IPS DF 6.9 (cell line): ENCODE results near the gene SPAG16.

Experiments used
- DNase-seq: peaks from one replicate; pipeline ENCODE4 v3.0.0-alpha.2; 2013; ENCODE audit warnings: low read depth, low spot score
- H3K27ac ChIP-seq: one replicate; pipeline ENCODE4 v1.5.1; 2013; ENCODE audit warnings: low read length, control low read depth
- H3K27me3 ChIP-seq: 2 replicates; pipeline ENCODE4 v1.6.1; 2013; ENCODE audit warnings: mild to moderate bottlenecking, low read length; ENCODE audit not compliant: control insufficient read depth, insufficient read depth
- H3K36me3 ChIP-seq: 2 replicates; pipeline ENCODE4 v1.6.1; 2013; ENCODE audit warnings: low read length; ENCODE audit not compliant: control insufficient read depth, insufficient read depth
- H3K4me1 ChIP-seq: 2 replicates; pipeline ENCODE4 v1.6.1; 2013; ENCODE audit warnings: low read length; ENCODE audit not compliant: control insufficient read depth, insufficient read depth
- H3K4me3 ChIP-seq: 2 replicates; pipeline ENCODE4 v1.5.1; 2013; ENCODE audit warnings: mild to moderate bottlenecking, low read length
- H3K9me3 ChIP-seq: 2 replicates; pipeline ENCODE4 v1.6.1; 2013; ENCODE audit warnings: low read length, inconsistent platforms; ENCODE audit not compliant: control insufficient read depth, insufficient read depth
- WGBS: extraction: QIAGEN DNeasy Blood & Tissue Kit; methylation state at CpG from one replicate; pipeline ENCODE4 v1.1.7; 2013; ENCODE audit warnings: mixed read lengths, missing lambda C conversion rate; ENCODE audit not compliant: insufficient read length, insufficient coverage; 5-methylcytosine and 5-hydroxymethylcytosine counted together

The SPAG16 gene

GRCh38 chr2:213429516-213429915, 145.3 kb downstream of the SPAG16 start:
- no peaks in the 10 kb centered on the region for H3K9me3 ChIP-seq
- no peak for DNase-seq
- H3K4me3 ChIP-seq, result no peak overlapping the region

GRCh38 chr2:213443921-213444320, 159.7 kb downstream of the SPAG16 start:
- Histone ChIP-seq H3K9me3 (no peaks in the 10 kb centered on the region), H3K27ac (no peak overlapping the region), H3K27me3 (no peaks in the 10 kb centered on the region), H3K4me1 (no peaks in the 10 kb centered on the region), H3K4me3 (no peak overlapping the region), H3K36me3 (no peaks in the 10 kb centered on the region)
- WGBS, result no CpG with 5 or more reads among the region's 2 CpGs
- DNase-seq, result no peak

More at GRCh38 chr2:213429516-213429915, 145.3 kb downstream of the SPAG16 start:
- no CpG with 5 or more reads among the region's 2 CpGs for WGBS
- Histone ChIP-seq H3K36me3 (no peaks in the 10 kb centered on the region), H3K27me3 (no peaks in the 10 kb centered on the region), H3K4me1 (no peaks in the 10 kb centered on the region), H3K27ac (no peak overlapping the region)

- no peaks in the 10 kb centered on the region for H3K27me3 ChIP-seq
- no peak overlapping the region for H3K27ac ChIP-seq
- DNase-seq, result no peak
- WGBS, result no CpG with 5 or more reads among the region's 12 CpGs
- no peaks in the 10 kb centered on the region for H3K4me1 ChIP-seq
- H3K4me3 ChIP-seq, result no peak overlapping the region
- no peaks in the 10 kb centered on the region for H3K9me3 ChIP-seq
- H3K36me3 ChIP-seq, result no peaks in the 10 kb centered on the region
Observed at GRCh38 chr2:213451542-213452239, 167.4 kb downstream of the SPAG16 start.

- H3K27me3 ChIP-seq, result no peaks in the 10 kb centered on the region
- H3K36me3 ChIP-seq, result no peaks in the 10 kb centered on the region
- no CpG with 5 or more reads among the region's 5 CpGs for whole genome bisulfite sequencing
- no peak for DNase-seq
- no peak overlapping the region for H3K4me3 ChIP-seq
- H3K27ac ChIP-seq, result no peak overlapping the region
- no peaks in the 10 kb centered on the region for H3K9me3 ChIP-seq
- no peaks in the 10 kb centered on the region for H3K4me1 ChIP-seq
Observed at GRCh38 chr2:213455316-213456008, 171.2 kb downstream of the SPAG16 start.

GRCh38 chr2:213475433-213475832, 191.2 kb downstream of the SPAG16 start:
- DNase-seq, result no peak
- no peaks in the 10 kb centered on the region for H3K27me3 ChIP-seq

GRCh38 chr2:213476641-213477040, 192.4 kb downstream of the SPAG16 start:
- WGBS, result no CpG with 5 or more reads among the region's 4 CpGs
- no peak for DNase-seq

More at GRCh38 chr2:213475433-213475832, 191.2 kb downstream of the SPAG16 start:
- Histone ChIP-seq H3K27ac (no peak overlapping the region), H3K4me1 (no peaks in the 10 kb centered on the region), H3K4me3 (no peak overlapping the region), H3K9me3 (peaks cover 2% of the 10 kb centered on the region), H3K36me3 (no peaks in the 10 kb centered on the region)

GRCh38 chr2:213490087-213490486, 205.8 kb downstream of the SPAG16 start:
- Histone ChIP-seq H3K27me3 (no peaks in the 10 kb centered on the region), H3K27ac (no peak overlapping the region), H3K36me3 (no peaks in the 10 kb centered on the region), H3K9me3 (no peaks in the 10 kb centered on the region), H3K4me3 (no peak overlapping the region), H3K4me1 (no peaks in the 10 kb centered on the region)
- DNase-seq, result no peak

More at GRCh38 chr2:213476641-213477040, 192.4 kb downstream of the SPAG16 start:
- Histone ChIP-seq H3K4me3 (no peak overlapping the region), H3K27me3 (no peaks in the 10 kb centered on the region), H3K27ac (no peak overlapping the region), H3K36me3 (no peaks in the 10 kb centered on the region), H3K4me1 (no peaks in the 10 kb centered on the region), H3K9me3 (peaks cover 2% of the 10 kb centered on the region)

GRCh38 chr2:213491376-213491775, 207.1 kb downstream of the SPAG16 start:
- DNase-seq, result no peak
- WGBS, result 100% methylated on average over 1 of the region's 1 CpG

GRCh38 chr2:213496226-213496625, 212.0 kb downstream of the SPAG16 start:
- H3K4me1 ChIP-seq, result no peaks in the 10 kb centered on the region
- no peak for DNase-seq
- H3K27ac ChIP-seq, result no peak overlapping the region
- WGBS, result no CpG with 5 or more reads among the region's 2 CpGs
- H3K36me3 ChIP-seq, result no peaks in the 10 kb centered on the region
- no peak overlapping the region for H3K4me3 ChIP-seq
- no peaks in the 10 kb centered on the region for H3K27me3 ChIP-seq
- no peaks in the 10 kb centered on the region for H3K9me3 ChIP-seq

More at GRCh38 chr2:213491376-213491775, 207.1 kb downstream of the SPAG16 start:
- H3K4me3 ChIP-seq, result no peak overlapping the region
- no peaks in the 10 kb centered on the region for H3K36me3 ChIP-seq
- no peaks in the 10 kb centered on the region for H3K4me1 ChIP-seq
- no peaks in the 10 kb centered on the region for H3K9me3 ChIP-seq
- no peaks in the 10 kb centered on the region for H3K27me3 ChIP-seq
- H3K27ac ChIP-seq, result no peak overlapping the region

- Histone ChIP-seq H3K9me3 (no peaks in the 10 kb centered on the region), H3K27ac (no peak overlapping the region), H3K4me3 (no peak overlapping the region), H3K4me1 (no peaks in the 10 kb centered on the region), H3K36me3 (no peaks in the 10 kb centered on the region), H3K27me3 (no peaks in the 10 kb centered on the region)
- no CpG with 5 or more reads among the region's 1 CpG for WGBS
- DNase-seq, result no peak
Observed at GRCh38 chr2:213500881-213501280, 216.6 kb downstream of the SPAG16 start.

GRCh38 chr2:213524164-213524563, 239.9 kb downstream of the SPAG16 start:
- Histone ChIP-seq H3K27ac (no peak overlapping the region), H3K9me3 (peaks cover 2% of the 10 kb centered on the region; the same call in 1 of the 2 replicates)

More at GRCh38 chr2:213524164-213524563, 239.9 kb downstream of the SPAG16 start:
- Histone ChIP-seq H3K4me1 (no peaks in the 10 kb centered on the region), H3K4me3 (no peak overlapping the region), H3K36me3 (no peaks in the 10 kb centered on the region), H3K27me3 (no peaks in the 10 kb centered on the region)
- DNase-seq, result no peak
